GM12878 (cell line): ENCODE measurements around the gene FSTL1. TPM values are rescaled to one million over a fixed set of nuclear protein-coding genes. Genes with fewer than 3 reads are reported as not detected.

Experiments used
- ATAC-seq: fragments of 200-7000 bp; cut with Tn5 transposase; 3 replicates; pipeline ENCODE4 v1.9.1; 2020; ENCODE audit warnings: mild to moderate bottlenecking, moderate library complexity
- BruUV-seq: library from RNA; stranded (reverse); fragments of 400-500 nt; replicated peaks from 2 replicates; lab custom pipeline; 2021; lab: Mats Ljungman, UMichigan
- CTCF ChIA-PET: fragments of 300-600 bp; sonication (Branson Sonifier 250); formaldehyde crosslinking; extraction: SDS; loops from one replicate; lab custom pipeline; 2021; ENCODE audit warnings: inconsistent platforms; lab: Yijun Ruan, JAX
- POLR2A ChIA-PET: fragments of 350-600 bp; formaldehyde crosslinking; extraction: SDS; loops from one replicate; lab custom pipeline; 2021; ENCODE audit warnings: inconsistent platforms; lab: Charles Lee
- RAD21 ChIA-PET: fragments of 300-600 bp; sonication (Branson Sonifier 250); formaldehyde crosslinking; loops from one replicate; lab custom pipeline; 2023; ENCODE audit warnings: antibody characterized with exemption; ENCODE audit not compliant: unreplicated experiment; lab: Charles Lee
- SMC1A ChIA-PET: fragments of 300-600 bp; sonication (Branson Sonifier 250); formaldehyde crosslinking; loops from one replicate; lab custom pipeline; 2023; ENCODE audit not compliant: unreplicated experiment, uncharacterized antibody; lab: Charles Lee
- DNase-seq: peaks from one replicate; pipeline ENCODE4 v3.0.0-alpha.2; 2011; ENCODE audit warnings: low read depth, low spot score
- FAIRE-seq: peaks from 3 replicates; lab custom pipeline; 2011; peaks lifted over from hg19 to GRCh38; lab: Jason Lieb, UNC
- H2AFZ ChIP-seq: 2 replicates; pipeline ENCODE4 v1.6.0; 2011; ENCODE audit warnings: low read depth, low read length, control low read depth; ENCODE audit not compliant: control insufficient read depth
- H3K27ac ChIP-seq: 2 replicates; pipeline ENCODE4 v1.5.1; 2011; ENCODE audit warnings: control low read depth; ENCODE audit not compliant: control insufficient read depth, insufficient read depth
- H3K27me3 ChIP-seq, 2 experiments: replicated peaks in 1 of 2; 2 replicates each; pipeline versions ENCODE4 v1.6.0 to v1.6.1; 2011; ENCODE audit warnings: low read length in 1 of 2; ENCODE audit not compliant: control insufficient read depth in 2 of 2, insufficient read depth in 2 of 2
- H3K36me3 ChIP-seq, 2 experiments: 2 replicates each; pipeline ENCODE4 v1.5.1; 2011; ENCODE audit warnings: low read length in 1 of 2; ENCODE audit not compliant: control insufficient read depth in 2 of 2, insufficient read depth in 2 of 2
- H3K4me1 ChIP-seq: 2 replicates; pipeline ENCODE4 v1.6.1; 2011; ENCODE audit warnings: mild to moderate bottlenecking, low read length, moderate library complexity, mixed read lengths; ENCODE audit not compliant: control insufficient read depth, insufficient read depth
- H3K4me2 ChIP-seq: 2 replicates; pipeline ENCODE4 v1.6.0; 2011; ENCODE audit warnings: control low read depth; ENCODE audit not compliant: control insufficient read depth, insufficient read depth
- H3K4me3 ChIP-seq: fragments of 200-600 bp; sonication (generic); 2 replicates; pipeline ENCODE4 v1.5.1; 2016
- H3K79me2 ChIP-seq: 2 replicates; pipeline ENCODE4 v1.6.0; 2011; ENCODE audit warnings: low read length; ENCODE audit not compliant: control insufficient read depth, insufficient read depth
- H3K9ac ChIP-seq: 2 replicates; pipeline ENCODE4 v1.8.0; 2011; ENCODE audit warnings: low read length, control low read depth, mixed read lengths; ENCODE audit not compliant: control insufficient read depth, insufficient read depth
- H3K9me3 ChIP-seq: replicated peaks from 3 replicates; pipeline ENCODE4 v1.5.1; 2011; ENCODE audit warnings: mild to moderate bottlenecking, low read length; ENCODE audit not compliant: control insufficient read depth, insufficient read depth
- H4K20me1 ChIP-seq: 2 replicates; pipeline ENCODE4 v1.6.0; 2011; ENCODE audit not compliant: control insufficient read depth, insufficient read depth
- CEBPB ChIP-seq, 2 experiments: fragments of 150-350 bp in 1 of 2; IDR thresholded peaks; 2 replicates each; pipeline ENCODE4 v1.6.1; 2012 to 2014; ENCODE audit warnings: low read depth in 2 of 2, low read length in 2 of 2, borderline replicate concordance in 1 of 2, inconsistent platforms in 1 of 2
- CREB1 ChIP-seq: IDR thresholded peaks from 2 replicates; pipeline ENCODE4 v1.6.1; 2012; ENCODE audit warnings: low read depth, mild to moderate bottlenecking, inconsistent platforms
- CUX1 ChIP-seq: IDR thresholded peaks from 2 replicates; pipeline ENCODE4 v1.6.1; 2012; ENCODE audit warnings: improper control_type of control experiment, low read depth, low read length; ENCODE audit not compliant: insufficient replicate concordance
- KDM1A ChIP-seq: fragments of 200-600 bp; sonication (generic); IDR thresholded peaks from 2 replicates; pipeline ENCODE4 v1.6.1; 2016; ENCODE audit warnings: borderline replicate concordance
- SP1 ChIP-seq: IDR thresholded peaks from one replicate; pipeline ENCODE4 v1.6.1; 2011; ENCODE audit warnings: low read depth, low read length
- TAF1 ChIP-seq: IDR thresholded peaks from 2 replicates; pipeline ENCODE4 v1.6.1; 2011; ENCODE audit warnings: mild to moderate bottlenecking, low read depth, low read length, borderline replicate concordance
- WGBS: methylation state at CpG from one replicate; pipeline ENCODE4 v1.1.6; 2016; ENCODE audit warnings: low lambda C conversion rate; ENCODE audit not compliant: insufficient replicate concordance, insufficient coverage; ENCODE audit errors: missing lambda C conversion rate; 5-methylcytosine and 5-hydroxymethylcytosine counted together
- in situ Hi-C: fragments of 300-500 bp; cut with MboI; formaldehyde crosslinking; loops from 9 replicates; pipeline ENCODE4 v1.14.3; 2018; ENCODE audit warnings: mixed read lengths
- intact Hi-C: fragments of 100-400 bp; cut with micrococcal nuclease; formaldehyde crosslinking; loops from one replicate; pipeline ENCODE4 v1.14.2; 2022; ENCODE audit not compliant: unreplicated experiment
- polyA plus RNA-seq, 11 experiments: library from polyadenylated mRNA; depleted of rRNA in 4 of 11; unstranded in 6 of 11; stranded (reverse) in 5 of 11; fragments of >200 nt; fragmentation: Nextera tagmentation in 4 of 11; fragmentation: Illumina TruSeq in 1 of 11; extraction: Ambion mirVana in 4 of 11; extraction: Trizol in 1 of 11; gene quantifications; 1 replicate in 1 of 11; 2 replicates in 10 of 11; pipeline versions ENCODE4 v1.2.1 to v1.2.3, GENCODE V29; 2011 to 2016; ENCODE audit warnings: inconsistent platforms in 2 of 11, missing spikeins in 2 of 11, low read depth in 1 of 11
- total RNA-seq, 4 experiments: library from RNA; depleted of rRNA in 3 of 4; stranded (reverse); fragments of >200 nt in 3 of 4; fragmentation: Illumina TruSeq in 1 of 4; extraction: Trizol in 1 of 4; gene quantifications; 2 replicates each; pipeline versions ENCODE4 v1.2.1 to v1.2.3, GENCODE V29; 2013 to 2021

Gene FSTL1
- total and polyA plus RNA-seq, 10 of the 15 experiments (the other 5 are each of a cell fraction or from before 2014, with no cell fraction given): 0.06 to 1.7 (median 0.32) TPM; not detected in 4

- no peak overlapping the region for H3K27ac ChIP-seq
- POLR2A ChIA-PET: no interaction called here
- DNase-seq (no peak), ATAC-seq (no peak), FAIRE-seq (no peak)
- no peaks in the 10 kb centered on the region for H3K79me2 ChIP-seq
- WGBS: 13% methylated on average over 3 of the region's 3 CpGs
- H3K4me2 ChIP-seq: no peak overlapping the region
- no peaks in the 10 kb centered on the region for H3K36me3 ChIP-seq
- H3K4me1 ChIP-seq: no peaks in the 10 kb centered on the region
- SMC1A ChIA-PET: interaction anchor here (2.2 kb wide), 1 partner anchor 13 kb away, joined by 9 read pairs; no protein-coding TSS in a partner anchor
- BruUV-seq: no TSS peak
- H3K9ac ChIP-seq: no peak overlapping the region
- in situ Hi-C loops (no loop called here), intact Hi-C loops (no loop called here)
- no peak overlapping the region for H2AFZ ChIP-seq
- no peaks in the 10 kb centered on the region for H3K9me3 ChIP-seq
- CTCF ChIA-PET: interaction anchor here (1.0 to 1.4 kb wide), 3 partner anchors 12 to 161 kb away, joined by 4 to 6 read pairs (median 5); no protein-coding TSS in a partner anchor
- no peak for TF ChIP-seq SP1
- TF ChIP-seq CEBPB (IDR thresholded peaks at IDR 0.05; ENCODE audit: borderline replicate concordance in 1 of 2, low read depth in 2 of 2, low read length in 2 of 2): no peak
- no peak for TF ChIP-seq CREB1
- H3K4me3 ChIP-seq: no peak overlapping the region
- RAD21 ChIA-PET: no interaction called here
- H4K20me1 ChIP-seq: no peaks in the 10 kb centered on the region
- no peaks in the 10 kb centered on the region for H3K27me3 ChIP-seq
Measured at GRCh38 chr3:120404876-120405275, 45.9 kb downstream of the FSTL1 start.

GRCh38 chr3:120402257-120402656 lies 48.5 kb downstream of the FSTL1 start:
- Histone ChIP-seq H3K4me3 (no peak overlapping the region), H3K9ac (no peak overlapping the region), H3K9me3 (no peaks in the 10 kb centered on the region), H3K79me2 (no peaks in the 10 kb centered on the region), H3K4me2 (no peak overlapping the region), H3K27ac (no peak overlapping the region), H3K4me1 (peaks cover 3% of the 10 kb centered on the region; the same call in 1 of the 2 replicates), H3K36me3 (no peaks in the 10 kb centered on the region), H4K20me1 (no peaks in the 10 kb centered on the region), H2AFZ (no peak overlapping the region), H3K27me3 (no peaks in the 10 kb centered on the region)
- ChIA-PET RAD21 (no interaction called here), CTCF (interaction anchor here (2.1 kb wide), 1 partner anchor 15 kb away, joined by 6 read pairs; no protein-coding TSS in a partner anchor), POLR2A (no interaction called here), SMC1A (interaction anchor here (0.7 to 1.9 kb wide), 3 partner anchors 9 to 130 kb away, joined by 3 to 5 read pairs (median 4); no protein-coding TSS in a partner anchor)
- intact Hi-C loops: no loop called here
- TF ChIP-seq TAF1: no peak
- no peak for TF ChIP-seq CUX1
- no peak for TF ChIP-seq KDM1A
- FAIRE-seq (no peak), DNase-seq (no peak), ATAC-seq (no peak)
- BruUV-seq: no TSS peak
- in situ Hi-C loops: no loop called here
